GM12872 (cell line): ENCODE measurements around the gene ZBP1.

Experiments
- TF ChIP-seq, protein P1 (sequence below): IDR thresholded peaks from 3 replicates; pipeline ENCODE4 v1.5.1; 2011; ENCODE audit warnings: low read depth, mild to moderate bottlenecking, low read length, moderate library complexity; ENCODE audit not compliant: insufficient read depth

ZBP1 gene

DNA sequence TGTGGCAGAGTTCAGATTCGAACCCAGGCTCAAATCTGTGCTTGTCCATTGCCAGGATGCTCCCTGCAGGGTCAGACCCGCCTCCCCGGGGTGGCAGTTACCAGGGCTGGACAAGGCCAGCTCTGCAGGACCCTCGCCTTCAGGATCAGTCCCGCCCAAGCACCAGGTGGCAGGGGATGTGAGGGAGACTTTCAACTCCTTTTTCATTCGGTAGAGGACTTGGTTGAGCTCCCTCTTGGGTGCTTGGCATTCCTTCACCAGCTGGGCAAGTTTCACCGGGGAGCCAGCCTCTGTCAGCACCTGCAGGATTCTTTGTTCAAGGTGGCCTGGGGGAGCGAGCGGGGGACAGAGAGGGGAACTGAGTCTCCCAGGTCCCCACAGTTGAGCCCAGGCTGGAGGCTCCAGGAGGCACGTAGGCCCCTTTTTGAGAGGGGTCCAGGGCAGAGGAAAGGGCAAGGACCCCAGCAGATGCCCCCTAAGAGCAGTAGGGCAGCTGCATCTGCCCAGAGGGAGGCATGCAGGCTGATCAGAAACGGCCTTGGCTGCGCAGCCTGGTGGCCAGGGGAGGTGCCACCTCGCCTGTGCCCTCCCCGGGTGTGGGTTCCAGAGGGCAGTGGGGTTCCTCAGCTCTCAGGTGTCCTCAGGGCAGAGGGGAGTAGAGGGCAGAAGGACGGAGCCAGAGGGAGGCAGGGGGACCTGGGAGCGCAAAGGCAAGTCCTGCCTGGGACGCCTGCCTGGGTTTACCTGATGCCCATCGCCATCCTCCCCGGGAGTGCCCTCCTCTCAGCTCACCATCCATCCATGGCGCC, 3.9 kb downstream of the ZBP1 start:
- TF ChIP-seq, protein P1, sequence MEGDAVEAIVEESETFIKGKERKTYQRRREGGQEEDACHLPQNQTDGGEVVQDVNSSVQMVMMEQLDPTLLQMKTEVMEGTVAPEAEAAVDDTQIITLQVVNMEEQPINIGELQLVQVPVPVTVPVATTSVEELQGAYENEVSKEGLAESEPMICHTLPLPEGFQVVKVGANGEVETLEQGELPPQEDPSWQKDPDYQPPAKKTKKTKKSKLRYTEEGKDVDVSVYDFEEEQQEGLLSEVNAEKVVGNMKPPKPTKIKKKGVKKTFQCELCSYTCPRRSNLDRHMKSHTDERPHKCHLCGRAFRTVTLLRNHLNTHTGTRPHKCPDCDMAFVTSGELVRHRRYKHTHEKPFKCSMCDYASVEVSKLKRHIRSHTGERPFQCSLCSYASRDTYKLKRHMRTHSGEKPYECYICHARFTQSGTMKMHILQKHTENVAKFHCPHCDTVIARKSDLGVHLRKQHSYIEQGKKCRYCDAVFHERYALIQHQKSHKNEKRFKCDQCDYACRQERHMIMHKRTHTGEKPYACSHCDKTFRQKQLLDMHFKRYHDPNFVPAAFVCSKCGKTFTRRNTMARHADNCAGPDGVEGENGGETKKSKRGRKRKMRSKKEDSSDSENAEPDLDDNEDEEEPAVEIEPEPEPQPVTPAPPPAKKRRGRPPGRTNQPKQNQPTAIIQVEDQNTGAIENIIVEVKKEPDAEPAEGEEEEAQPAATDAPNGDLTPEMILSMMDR: no peak

DNA sequence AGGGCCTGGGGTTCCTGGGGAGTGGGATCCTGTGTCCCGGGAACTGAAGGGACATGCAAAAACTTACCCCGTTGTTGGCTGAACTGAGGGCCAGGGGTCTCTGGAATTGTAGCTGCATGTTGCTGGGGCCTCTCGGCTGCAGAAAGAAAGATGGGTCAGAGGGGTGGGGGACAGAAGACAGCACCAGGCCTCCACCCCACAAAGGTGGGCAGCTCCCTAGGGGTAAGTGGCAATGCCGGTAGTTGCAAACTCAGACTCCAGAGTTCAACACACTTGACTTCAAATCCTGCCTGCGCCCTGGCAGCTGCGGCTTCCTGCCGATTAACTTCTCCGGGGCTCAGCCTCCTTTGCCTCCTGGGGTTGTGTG, 4.8 kb downstream of the ZBP1 start:
- TF ChIP-seq, protein P1: no peak

DNA sequence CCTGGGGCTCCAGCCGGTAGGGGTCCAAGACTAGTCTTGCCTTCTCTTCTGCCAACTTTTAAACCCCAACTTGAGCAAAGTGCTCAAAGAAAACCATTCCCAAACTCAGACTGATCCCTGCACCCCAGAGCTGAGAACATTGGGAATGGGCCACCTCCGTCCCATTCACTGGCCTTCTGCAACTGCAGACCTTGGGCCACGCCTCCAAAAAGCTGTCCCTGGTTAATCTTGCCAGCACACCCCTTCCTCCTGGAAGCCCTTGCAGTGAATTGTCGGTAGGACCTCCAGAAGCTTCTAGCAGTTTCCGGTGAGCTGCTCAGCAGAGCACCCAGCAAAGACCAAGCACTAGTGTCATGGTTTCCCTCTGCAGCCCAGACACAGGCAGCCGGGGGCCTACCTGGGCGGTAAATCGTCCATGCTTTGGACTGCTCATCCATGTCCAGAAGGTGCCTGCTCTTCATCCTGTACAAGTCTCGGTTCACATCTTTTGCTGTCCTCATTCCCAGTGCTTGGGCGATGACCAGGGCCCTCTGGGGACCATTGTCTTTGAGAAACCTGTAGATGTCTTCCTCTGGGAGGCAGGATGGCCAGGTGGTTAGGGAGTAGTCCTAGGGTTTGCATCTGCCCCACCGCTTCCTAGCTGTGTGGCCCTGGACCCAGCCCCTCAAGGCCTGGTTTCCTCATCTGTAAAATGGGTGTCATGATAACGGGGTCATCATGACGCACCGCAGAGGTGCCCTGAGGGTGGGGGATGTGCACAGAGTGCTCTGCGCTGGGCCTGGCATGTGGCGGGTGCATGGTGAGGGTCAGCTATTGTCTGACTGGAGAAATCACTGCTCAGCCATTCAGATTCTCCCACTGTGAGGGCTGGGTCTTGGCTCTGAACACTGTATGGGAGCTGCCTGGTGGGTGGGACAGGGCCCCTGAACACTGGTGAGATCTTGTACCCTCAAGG, 5.5 kb downstream of the ZBP1 start:
- TF ChIP-seq, protein P1: no peak

DNA sequence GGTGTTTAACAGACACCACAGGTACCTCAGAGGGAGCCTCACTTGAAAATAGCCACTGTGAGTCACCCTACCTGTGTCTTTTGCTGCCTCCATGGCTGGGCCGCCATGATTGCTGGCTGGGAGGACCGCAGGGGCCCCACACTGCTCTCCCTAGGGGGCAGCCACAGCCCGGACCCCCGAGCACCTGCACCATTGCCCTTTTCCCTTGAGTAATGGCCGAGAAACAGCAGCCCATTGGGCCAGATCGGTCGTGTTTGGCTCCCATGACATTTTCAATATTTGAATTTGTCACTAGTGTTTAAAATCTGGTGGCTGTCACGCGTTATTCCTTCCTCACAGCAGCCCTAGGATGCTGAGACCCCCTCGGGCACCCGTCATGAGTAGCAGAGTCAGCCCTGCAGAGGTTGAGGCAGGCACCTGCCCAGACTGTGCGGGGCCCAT, 6.7 kb downstream of the ZBP1 start:
- TF ChIP-seq, protein P1: no peak

DNA sequence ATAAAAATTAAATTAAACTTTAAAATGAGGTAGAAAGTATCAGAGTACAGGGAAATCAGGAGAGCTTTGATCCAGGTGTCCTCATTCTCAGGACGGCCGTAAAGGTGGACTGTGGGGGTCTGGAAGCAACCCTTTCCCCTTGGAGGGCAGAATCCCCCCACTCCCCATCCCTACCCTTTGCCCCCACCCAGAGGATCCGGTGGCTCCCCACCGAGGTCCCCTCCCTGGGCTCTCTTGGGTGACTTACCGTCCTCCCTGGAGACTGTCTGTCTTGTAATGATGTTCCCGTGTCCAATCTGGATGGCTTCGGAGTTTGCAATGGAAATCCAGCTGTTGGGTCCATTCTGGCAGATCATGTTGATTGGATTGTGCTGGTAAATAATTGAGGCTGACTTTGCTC, 7.3 kb downstream of the ZBP1 start:
- TF ChIP-seq, protein P1: no peak

DNA sequence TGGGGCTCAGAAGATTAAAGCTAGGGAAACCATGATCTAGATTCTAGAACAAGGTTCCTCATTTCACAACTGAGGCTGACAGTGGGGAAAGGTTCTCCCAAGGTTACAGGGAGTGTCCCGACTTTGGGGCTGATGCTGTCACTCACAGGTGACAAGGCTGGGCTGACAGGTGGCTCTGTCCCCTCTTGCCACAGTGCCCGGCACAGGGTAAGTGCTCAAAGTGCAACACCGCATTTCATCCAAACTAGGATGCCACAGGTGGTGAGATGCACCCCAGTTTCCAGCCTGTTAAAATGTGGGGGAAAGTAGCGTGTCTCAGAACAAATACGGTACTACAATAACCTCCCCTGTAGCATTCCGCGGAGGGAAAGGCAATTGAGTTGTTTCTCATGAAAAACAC, 7.8 kb downstream of the ZBP1 start:
- TF ChIP-seq, protein P1: no peak

DNA sequence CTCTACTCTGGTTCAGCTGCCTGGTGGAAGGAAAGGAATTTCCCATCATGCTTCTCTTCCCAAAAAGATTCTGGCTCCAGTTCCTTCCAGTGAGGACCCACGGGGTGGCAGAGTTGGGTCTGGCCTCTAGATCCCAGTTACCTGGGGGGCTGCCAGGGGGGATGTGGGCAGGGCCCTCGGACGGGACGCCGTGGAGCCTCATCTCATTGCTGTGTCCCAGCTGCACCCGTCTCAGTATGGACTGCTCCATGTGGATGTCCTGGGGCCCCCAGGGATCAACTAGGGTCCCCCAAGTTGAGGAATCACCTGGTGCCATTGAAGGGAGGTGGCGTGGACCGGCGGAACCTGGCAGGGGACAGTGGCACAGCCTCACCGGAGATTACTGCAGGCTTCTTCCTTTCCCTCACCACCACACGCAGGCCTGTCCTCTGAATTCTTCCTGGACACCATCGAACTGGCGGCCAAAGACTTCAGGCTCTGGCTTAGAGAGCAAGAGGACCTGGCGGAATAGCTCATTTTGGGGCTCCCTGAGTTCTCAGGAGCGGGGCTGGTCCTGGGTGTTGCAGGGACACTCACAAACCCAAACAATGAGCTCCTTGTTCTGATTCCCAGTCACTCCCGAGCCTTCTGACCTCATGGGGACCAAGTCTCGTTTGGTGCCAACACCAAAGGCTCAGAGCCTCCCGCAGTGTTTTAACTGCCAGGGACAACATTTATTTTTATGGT, 8.5 kb downstream of the ZBP1 start:
- TF ChIP-seq, protein P1: no peak
